Body of pancreas (tissue), 4 donors: Measurements from ENCODE around the gene CEP89.

Experiments used
- POLR2A ChIP-seq, 3 donors: fragments of 450-650 bp; IDR thresholded peaks; one replicate each; pipeline ENCODE4 v1.6.1; 2016; ENCODE audit warnings: antibody characterized with exemption in 3 of 3, mild to moderate bottlenecking in 2 of 3
- TF ChIP-seq, protein P1 (sequence below), 7 experiments: fragments of 450-650 bp in 4 of 7; fragments of 200-600 bp in 3 of 7; sonication (generic) in 3 of 7; IDR thresholded peaks; one replicate each; pipeline ENCODE4 v1.5.1; 2016 to 2019; ENCODE audit warnings: antibody characterized with exemption in 7 of 7

DNA sequence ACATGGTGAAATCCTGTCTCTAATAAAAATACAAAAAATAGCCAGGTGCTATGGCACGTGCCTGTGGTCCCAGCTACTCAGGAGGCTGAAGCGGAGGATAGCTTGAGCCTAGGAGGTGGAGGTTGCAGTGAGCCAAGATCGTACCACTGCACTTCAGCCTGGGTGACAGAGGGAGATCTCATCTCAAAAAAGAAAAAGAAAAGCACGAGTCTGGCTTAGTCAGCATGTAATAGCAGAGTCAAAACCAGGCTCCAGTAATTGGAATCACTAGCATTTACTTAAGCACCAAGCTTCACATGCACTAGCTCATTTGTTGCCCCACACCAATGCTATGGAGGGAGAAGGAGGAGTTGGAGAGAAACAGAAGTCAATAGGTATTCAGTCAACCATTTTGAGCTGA, 60.3 kb downstream of the CEP89 start:
- TF ChIP-seq POLR2A (IDR thresholded peaks at IDR 0.05), result no peak
- TF ChIP-seq, protein P1, sequence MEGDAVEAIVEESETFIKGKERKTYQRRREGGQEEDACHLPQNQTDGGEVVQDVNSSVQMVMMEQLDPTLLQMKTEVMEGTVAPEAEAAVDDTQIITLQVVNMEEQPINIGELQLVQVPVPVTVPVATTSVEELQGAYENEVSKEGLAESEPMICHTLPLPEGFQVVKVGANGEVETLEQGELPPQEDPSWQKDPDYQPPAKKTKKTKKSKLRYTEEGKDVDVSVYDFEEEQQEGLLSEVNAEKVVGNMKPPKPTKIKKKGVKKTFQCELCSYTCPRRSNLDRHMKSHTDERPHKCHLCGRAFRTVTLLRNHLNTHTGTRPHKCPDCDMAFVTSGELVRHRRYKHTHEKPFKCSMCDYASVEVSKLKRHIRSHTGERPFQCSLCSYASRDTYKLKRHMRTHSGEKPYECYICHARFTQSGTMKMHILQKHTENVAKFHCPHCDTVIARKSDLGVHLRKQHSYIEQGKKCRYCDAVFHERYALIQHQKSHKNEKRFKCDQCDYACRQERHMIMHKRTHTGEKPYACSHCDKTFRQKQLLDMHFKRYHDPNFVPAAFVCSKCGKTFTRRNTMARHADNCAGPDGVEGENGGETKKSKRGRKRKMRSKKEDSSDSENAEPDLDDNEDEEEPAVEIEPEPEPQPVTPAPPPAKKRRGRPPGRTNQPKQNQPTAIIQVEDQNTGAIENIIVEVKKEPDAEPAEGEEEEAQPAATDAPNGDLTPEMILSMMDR (IDR thresholded peaks at IDR 0.05), result no peak
